H1 (cell line): ENCODE measurements around the gene USP24. TPM values are rescaled to one million over a fixed set of nuclear protein-coding genes. Genes with fewer than 3 reads are reported as not detected.

Source experiments
- CTCF ChIA-PET: fragments of 300-600 bp; sonication (Branson Sonifier 250); formaldehyde crosslinking; loops from one replicate; lab custom pipeline; 2021; ENCODE audit not compliant: partially characterized antibody; lab: Charles Lee
- POLR2A ChIA-PET: fragments of 300-600 bp; sonication (Branson Sonifier 250); formaldehyde crosslinking; loops from one replicate; lab custom pipeline; 2021; ENCODE audit warnings: inconsistent platforms; ENCODE audit not compliant: partially characterized antibody; lab: Charles Lee
- DNase-seq, 2 experiments: peaks; one replicate each; pipeline versions ENCODE4 v3.0.0 to v3.0.0-alpha.2; 2010 to 2022; ENCODE audit warnings: low spot score in 2 of 2, low read depth in 1 of 2, mixed read lengths in 1 of 2
- FAIRE-seq: peaks from 2 replicates; lab custom pipeline; 2011; peaks lifted over from hg19 to GRCh38; lab: Jason Lieb, UNC
- H2AFZ ChIP-seq: 2 replicates; pipeline ENCODE4 v1.8.1; 2012; ENCODE audit warnings: low read length, inconsistent platforms
- H2AK5ac ChIP-seq: 2 replicates; pipeline ENCODE4 v1.6.1; 2013; ENCODE audit warnings: low read depth, low read length
- H2BK120ac ChIP-seq: replicated peaks from 2 replicates; pipeline ENCODE3; 2013; ENCODE audit warnings: low read depth, low read length, inconsistent platforms
- H2BK12ac ChIP-seq: 2 replicates; pipeline ENCODE4 v1.6.1; 2013; ENCODE audit warnings: low read depth, low read length
- H2BK15ac ChIP-seq: 2 replicates; pipeline ENCODE4 v1.6.1; 2013; ENCODE audit warnings: low read length
- H2BK20ac ChIP-seq: 2 replicates; pipeline ENCODE4 v1.6.1; 2013; ENCODE audit warnings: low read length
- H2BK5ac ChIP-seq: 2 replicates; pipeline ENCODE4 v1.6.1; 2013; ENCODE audit warnings: low read depth, low read length
- H3K14ac ChIP-seq: 2 replicates; pipeline ENCODE4 v1.6.1; 2013; ENCODE audit warnings: inconsistent platforms; ENCODE audit not compliant: insufficient read length
- H3K18ac ChIP-seq: 2 replicates; pipeline ENCODE4 v1.6.1; 2013; ENCODE audit warnings: low read length; ENCODE audit errors: extremely low read depth
- H3K23ac ChIP-seq: 2 replicates; pipeline ENCODE4 v1.6.1; 2013; ENCODE audit warnings: inconsistent platforms; ENCODE audit not compliant: insufficient read length
- H3K23me2 ChIP-seq: 2 replicates; pipeline ENCODE4 v1.6.1; 2013; ENCODE audit warnings: low read depth, low read length
- H3K27ac ChIP-seq: 2 replicates; pipeline ENCODE4 v1.6.1; 2011; ENCODE audit warnings: low read depth, low read length, inconsistent platforms
- H3K27me3 ChIP-seq, 4 experiments: replicated peaks in 1 of 4; 1 replicate in 1 of 4; 2 replicates in 3 of 4; pipeline versions ENCODE4 v1.6.1 to v1.8.1; 2011 to 2013; ENCODE audit warnings: low read length in 3 of 4, mild to moderate bottlenecking in 3 of 4, inconsistent platforms in 2 of 4, mixed read lengths in 2 of 4, moderate library complexity in 1 of 4; ENCODE audit not compliant: control insufficient read depth in 3 of 4, insufficient read depth in 3 of 4; ENCODE audit errors: extremely low read depth in 1 of 4
- H3K36me3 ChIP-seq, 4 experiments: 2 replicates each; pipeline versions ENCODE4 v1.6.1 to v1.8.1; 2011 to 2013; ENCODE audit warnings: mild to moderate bottlenecking in 4 of 4, low read length in 3 of 4, moderate library complexity in 2 of 4, control low read depth in 1 of 4, inconsistent platforms in 1 of 4; ENCODE audit not compliant: insufficient read depth in 4 of 4, control insufficient read depth in 2 of 4
- H3K4ac ChIP-seq: replicated peaks from 2 replicates; pipeline ENCODE3; 2013; ENCODE audit warnings: low read length, low read depth, mixed read lengths, inconsistent platforms; ENCODE audit not compliant: insufficient read length
- H3K4me1 ChIP-seq, 4 experiments: replicated peaks in 1 of 4; 1 replicate in 1 of 4; 2 replicates in 3 of 4; pipeline versions ENCODE4 v1.6.1 to v1.8.1; 2011 to 2013; ENCODE audit warnings: low read length in 3 of 4, inconsistent platforms in 2 of 4, mixed read lengths in 1 of 4; ENCODE audit not compliant: insufficient read depth in 4 of 4, control insufficient read depth in 3 of 4
- H3K4me2 ChIP-seq, 2 experiments: 2 replicates each; pipeline versions ENCODE4 v1.6.1 to v1.8.1; 2011 to 2013; ENCODE audit warnings: low read depth in 2 of 2, low read length in 2 of 2, control low read depth in 1 of 2, inconsistent platforms in 1 of 2, mild to moderate bottlenecking in 1 of 2; ENCODE audit not compliant: insufficient read depth in 1 of 2
- H3K4me3 ChIP-seq, 4 experiments: fragments of 200-600, 300-600 bp in 1 of 4; sonication (generic), shearing (Covaris generic), sonication (Bioruptor Twin) in 1 of 4; 2 replicates each; pipeline versions ENCODE4 v1.5.1 to v1.8.1; 2011 to 2016; ENCODE audit warnings: low read length in 4 of 4, low read depth in 3 of 4, control low read depth in 2 of 4, inconsistent platforms in 2 of 4, mild to moderate bottlenecking in 2 of 4, mixed read lengths in 1 of 4, moderate library complexity in 1 of 4; ENCODE audit not compliant: insufficient read depth in 2 of 4; ENCODE audit errors: extremely low read depth in 1 of 4
- H3K56ac ChIP-seq: replicated peaks from 2 replicates; pipeline ENCODE3; 2013; ENCODE audit warnings: low read depth, mild to moderate bottlenecking, mixed read lengths, low read length, inconsistent platforms; ENCODE audit not compliant: insufficient read length
- H3K79me1 ChIP-seq: 2 replicates; pipeline ENCODE4 v1.6.1; 2013; ENCODE audit warnings: low read depth, low read length, control low read depth
- H3K79me2 ChIP-seq, 2 experiments: 2 replicates each; pipeline versions ENCODE4 v1.6.1 to v1.8.1; 2012 to 2013; ENCODE audit warnings: low read length in 2 of 2, mild to moderate bottlenecking in 2 of 2, inconsistent platforms in 1 of 2; ENCODE audit not compliant: insufficient read depth in 2 of 2, control insufficient read depth in 1 of 2
- H3K9ac ChIP-seq, 4 experiments: replicated peaks in 1 of 4; 1 replicate in 1 of 4; 2 replicates in 3 of 4; pipeline versions ENCODE4 v1.6.1 to v1.8.1; 2011 to 2013; ENCODE audit warnings: low read depth in 3 of 4, low read length in 3 of 4, control low read depth in 2 of 4, mild to moderate bottlenecking in 2 of 4, moderate library complexity in 2 of 4, inconsistent platforms in 1 of 4; ENCODE audit errors: extremely low read depth in 1 of 4
- H3K9me3 ChIP-seq, 2 experiments: 2 replicates each; pipeline versions ENCODE4 v1.6.1 to v1.8.1; 2012 to 2013; ENCODE audit warnings: mild to moderate bottlenecking in 2 of 2, moderate library complexity in 2 of 2, control low read depth in 1 of 2, inconsistent platforms in 1 of 2, low read depth in 1 of 2, low read length in 1 of 2, mixed read lengths in 1 of 2; ENCODE audit not compliant: insufficient read depth in 2 of 2
- H4K20me1 ChIP-seq, 2 experiments: replicated peaks in 1 of 2; 2 replicates each; pipeline versions ENCODE3 to v1.8.1; 2011 to 2013; ENCODE audit warnings: inconsistent platforms in 2 of 2, low read length in 2 of 2, mild to moderate bottlenecking in 1 of 2; ENCODE audit not compliant: insufficient read depth in 2 of 2, control insufficient read depth in 1 of 2
- H4K5ac ChIP-seq: 2 replicates; pipeline ENCODE4 v1.6.1; 2013; ENCODE audit warnings: low read length, low read depth, mixed read lengths, inconsistent platforms; ENCODE audit not compliant: insufficient read length
- H4K8ac ChIP-seq: 2 replicates; pipeline ENCODE4 v1.8.0; 2013; ENCODE audit warnings: mild to moderate bottlenecking, moderate library complexity, low read length, inconsistent platforms; ENCODE audit not compliant: insufficient read depth; ENCODE audit errors: extremely low read depth
- H4K91ac ChIP-seq: replicated peaks from 2 replicates; pipeline ENCODE3; 2013; ENCODE audit warnings: low read length, mixed read lengths, inconsistent platforms; ENCODE audit not compliant: insufficient read length
- CTBP2 ChIP-seq: IDR thresholded peaks from 2 replicates; pipeline ENCODE4 v1.7.0; 2011; ENCODE audit warnings: borderline replicate concordance, mild to moderate bottlenecking, moderate library complexity, mixed read lengths, low read length; ENCODE audit not compliant: insufficient read depth, insufficient read length
- CTCF ChIP-seq, 3 experiments: IDR thresholded peaks; 1 replicate in 2 of 3; 2 replicates in 1 of 3; pipeline versions ENCODE4 v1.5.1 to v1.6.1; 2011; ENCODE audit warnings: low read length in 3 of 3, mild to moderate bottlenecking in 3 of 3, inconsistent platforms in 2 of 3, low read depth in 1 of 3, moderate library complexity in 1 of 3; ENCODE audit not compliant: insufficient read depth in 1 of 3; ENCODE audit errors: control extremely low read depth in 1 of 3
- GTF2F1 ChIP-seq: IDR thresholded peaks from 2 replicates; pipeline ENCODE4 v1.6.1; 2012; ENCODE audit warnings: low read depth, low read length, improper control_type of control experiment, borderline replicate concordance
- KDM4A ChIP-seq: IDR thresholded peaks from one replicate; pipeline ENCODE4 v1.7.1; 2012; ENCODE audit warnings: low read depth, mild to moderate bottlenecking, moderate library complexity, low read length, inconsistent platforms; ENCODE audit not compliant: severe bottlenecking
- NANOG ChIP-seq: IDR thresholded peaks from 2 replicates; pipeline ENCODE4 v1.6.1; 2011; ENCODE audit warnings: low read length, low read depth, mild to moderate bottlenecking, inconsistent platforms; ENCODE audit not compliant: insufficient read depth, poor library complexity, severe bottlenecking
- RFX5 ChIP-seq: IDR thresholded peaks from 2 replicates; pipeline ENCODE4 v1.6.1; 2011; ENCODE audit warnings: low read depth, low read length, improper control_type of control experiment, borderline replicate concordance
- SUZ12 ChIP-seq: fragments of 200-600 bp; sonication (generic); IDR thresholded peaks from 2 replicates; pipeline ENCODE4 v1.6.1; 2012; ENCODE audit warnings: mild to moderate bottlenecking, inconsistent platforms, low read length, moderate library complexity, mixed read lengths
- TAF1 ChIP-seq: IDR thresholded peaks from 2 replicates; pipeline ENCODE4 v1.6.1; 2011; ENCODE audit warnings: mild to moderate bottlenecking, low read depth, low read length
- WGBS, 2 experiments: shearing (Covaris generic) in 1 of 2; methylation state at CpG; one replicate each; pipeline versions ENCODE4 v1.1.6 to v1.1.7; 2013 to 2015; ENCODE audit warnings: low lambda C conversion rate in 2 of 2, mixed read lengths in 2 of 2, inconsistent platforms in 1 of 2, low coverage in 1 of 2, missing lambda C conversion rate in 1 of 2; ENCODE audit not compliant: insufficient replicate concordance in 2 of 2, insufficient coverage in 1 of 2, insufficient read length in 1 of 2; ENCODE audit errors: extremely low coverage in 1 of 2, missing lambda C conversion rate in 1 of 2; 5-methylcytosine and 5-hydroxymethylcytosine counted together
- polyA plus RNA-seq, 7 experiments: library from polyadenylated mRNA; depleted of rRNA in 3 of 7; stranded (reverse) in 5 of 7; unstranded in 2 of 7; fragments of >200 nt in 5 of 7; fragments of 200-250 nt in 2 of 7; gene quantifications; 1 replicate in 5 of 7; 2 replicates in 1 of 7; 4 replicates in 1 of 7; pipeline versions ENCODE4 v1.2.1 to v1.2.3, GENCODE V29; 2011 to 2013; ENCODE audit warnings: missing spikeins in 2 of 7, mixed read lengths in 2 of 7
- total RNA-seq: library from RNA; stranded (reverse); fragmentation: NEBNext Ultra II Directional; extraction: Animal tissue kit (Norgen Biotek cat#: 25700); gene quantifications from 2 replicates; pipeline ENCODE4 v1.2.1, GENCODE V29; 2021

Gene USP24
- total and polyA plus RNA-seq, 2 of the 8 experiments (the other 6 are each of a cell fraction or from before 2014, with no cell fraction given) = 11.1 to 34.6 TPM

- peaks cover 0 to 13% (median 9%) of the 10 kb centered on the region in 4 experiments; a peak in 6 of 7 replicates for H3K4me1 ChIP-seq
- H2BK20ac ChIP-seq = no peak overlapping the region
- peak overlapping the region; percentile 89 to 99 for H3K4me2 ChIP-seq
- H4K20me1 ChIP-seq = peaks cover 0 to 22% of the 10 kb centered on the region in 2 experiments
- peaks cover 0 to 14% (median 0%) of the 10 kb centered on the region in 4 experiments; a peak in 1 of 8 replicates for H3K36me3 ChIP-seq
- H3K56ac ChIP-seq = no peak overlapping the region
- H3K18ac ChIP-seq = no peak overlapping the region
- no peak for TF ChIP-seq KDM4A
- TF ChIP-seq NANOG = no peak
- TF ChIP-seq RFX5 = no peak
- no peak for TF ChIP-seq SUZ12
- TF ChIP-seq GTF2F1 = no peak
- no peak for TF ChIP-seq CTCF (IDR thresholded peaks at IDR 0.05; ENCODE audit: control extremely low read depth in 1 of 3, insufficient read depth in 1 of 3, low read depth in 1 of 3, low read length in 3 of 3)
- TF ChIP-seq TAF1 = no peak
- no peak for TF ChIP-seq CTBP2
- no peak overlapping the region for H2BK12ac ChIP-seq
- WGBS, 2 experiments = 74% methylated on average over 5 of the region's 5 CpGs; no CpG with 5 or more reads in 1 of the 2 experiments
- no peak overlapping the region for H3K4ac ChIP-seq
- H2BK5ac ChIP-seq = no peak overlapping the region
- H2AK5ac ChIP-seq = no peak overlapping the region
- ChIA-PET CTCF (interaction anchor here (0.7 to 2.0 kb wide), 10 partner anchors 8 to 240 kb away, joined by 3 to 9 read pairs (median 4); partner anchors contain the start of gene TTC22), POLR2A (no interaction called here)
- no peak overlapping the region; a peak in 1 of 7 replicates for H3K9ac ChIP-seq
- no peak overlapping the region for H3K27ac ChIP-seq
- peaks cover 13% of the 10 kb centered on the region; the same call in 1 of the 2 replicates for H3K23me2 ChIP-seq
- H3K23ac ChIP-seq = no peak overlapping the region
- no peak overlapping the region for H4K91ac ChIP-seq
- no peak overlapping the region for H2AFZ ChIP-seq
- H3K79me1 ChIP-seq = no peaks in the 10 kb centered on the region; the same call in none of the 2 replicates
- no peak overlapping the region for H4K8ac ChIP-seq
- H4K5ac ChIP-seq = no peak overlapping the region
- DNase-seq (no peak), FAIRE-seq (no peak)
- peaks cover 6 to 16% of the 10 kb centered on the region in 2 experiments; a peak in 2 of 4 replicates for H3K79me2 ChIP-seq
- H3K9me3 ChIP-seq = no peaks in the 10 kb centered on the region
- no peak overlapping the region for H3K14ac ChIP-seq
- peaks cover 9 to 39% (median 37%) of the 10 kb centered on the region in 4 experiments for H3K27me3 ChIP-seq
- peak overlapping the region; percentile 12 to 65 (median 52); a peak in 6 of 8 replicates for H3K4me3 ChIP-seq
- no peak overlapping the region for H2BK120ac ChIP-seq
- H2BK15ac ChIP-seq = no peak overlapping the region
Measured at GRCh38 chr1:55040933-55041494, 174.2 kb downstream of the USP24 start.
